A673 (cell line): Measurements from ENCODE around the gene ASB17.

Experiments
- CTCF ChIP-seq: fragments of 300-800, 200-600 bp; sonication (generic); conservative IDR thresholded peaks from 2 replicates; pipeline ENCODE4 v1.5.1; 2017; ENCODE audit warnings: low read depth, mild to moderate bottlenecking, antibody characterized with exemption, low read length, moderate library complexity, mixed read lengths
- EZH2 ChIP-seq: fragments of 200-600 bp; sonication (generic); IDR thresholded peaks from 2 replicates; pipeline ENCODE4 v1.6.1; 2017; ENCODE audit warnings: borderline replicate concordance, low read depth, mild to moderate bottlenecking, mixed read lengths, antibody characterized with exemption, low read length; ENCODE audit not compliant: poor library complexity, severe bottlenecking

GRCh38 chr1:75967719-75968118, 35.5 kb upstream of the ASB17 start:
- TF ChIP-seq EZH2 (no peak), CTCF (no peak)
